SK-N-SH (cell line): ENCODE data around the gene PCNT.
"Not testable (repeated sequence)": the region's sequence is repeated elsewhere in the genome, so short reads cannot be mapped to it uniquely, and the experiment has no call there.

Source experiments
- CTCF ChIP-seq: fragments of 200-600 bp; sonication (generic); IDR thresholded peaks from 2 replicates; pipeline ENCODE4 v1.6.1; 2017; ENCODE audit warnings: antibody characterized with exemption, mild to moderate bottlenecking, moderate library complexity
- EP300 ChIP-seq, 2 experiments: IDR thresholded peaks; 2 replicates each; pipeline versions ENCODE4 v1.4.0 to v1.6.1; 2012; ENCODE audit warnings: borderline replicate concordance in 1 of 2, low read depth in 1 of 2, low read length in 1 of 2
- EZH2phosphoT487 ChIP-seq: fragments of 200-600 bp; sonication (generic); IDR thresholded peaks from 2 replicates; pipeline ENCODE4 v1.6.1; 2017; ENCODE audit warnings: low read depth, mixed run types, mild to moderate bottlenecking, antibody characterized with exemption, moderate library complexity, borderline replicate concordance
- FOXM1 ChIP-seq: IDR thresholded peaks from 2 replicates; pipeline ENCODE4 v1.4.0; 2012; ENCODE audit warnings: low read depth, mild to moderate bottlenecking
- GABPA ChIP-seq: IDR thresholded peaks from 2 replicates; pipeline ENCODE4 v1.4.0; 2012; ENCODE audit warnings: low read depth, mild to moderate bottlenecking
- MAX ChIP-seq: IDR thresholded peaks from 2 replicates; pipeline ENCODE4 v1.4.0; 2012; ENCODE audit warnings: low read depth
- POLR2AphosphoS5 ChIP-seq: IDR thresholded peaks from 2 replicates; pipeline ENCODE4 v1.6.1; 2012; ENCODE audit warnings: low read depth, low read length
- REST ChIP-seq: IDR thresholded peaks from 2 replicates; pipeline ENCODE4 v1.6.1; 2012; ENCODE audit warnings: mild to moderate bottlenecking, low read depth, low read length, moderate library complexity
- RFX5 ChIP-seq: IDR thresholded peaks from 2 replicates; pipeline ENCODE4 v1.6.1; 2012; ENCODE audit warnings: mild to moderate bottlenecking, improper control_type of control experiment, low read length
- RXRA ChIP-seq: IDR thresholded peaks from 2 replicates; pipeline ENCODE4 v1.4.0; 2012; ENCODE audit warnings: low read depth, mild to moderate bottlenecking, borderline replicate concordance
- SIN3A ChIP-seq: IDR thresholded peaks from 2 replicates; pipeline ENCODE4 v1.6.1; 2012; ENCODE audit warnings: low read depth, mild to moderate bottlenecking, low read length, moderate library complexity, borderline replicate concordance
- YY1 ChIP-seq: IDR thresholded peaks from 2 replicates; pipeline ENCODE4 v1.4.0; 2012; ENCODE audit warnings: low read depth, mild to moderate bottlenecking

- not testable (repeated sequence) for TF ChIP-seq RXRA; FOXM1; CTCF; REST; POLR2AphosphoS5; YY1; MAX; EP300 (IDR thresholded peaks at IDR 0.05; ENCODE audit: borderline replicate concordance in 1 of 2, low read depth in 1 of 2, low read length in 1 of 2); RFX5; SIN3A; GABPA; EZH2phosphoT487
Measured at GRCh38 chr21:46403234-46403811, 79.4 kb downstream of the PCNT start.
